ENCODE data around the gene ARHGDIA. TPM values are rescaled to one million over a fixed set of nuclear protein-coding genes. Genes with fewer than 3 reads are reported as not detected.

Gene ARHGDIA
- total RNA-seq, 1 donor from 2014 or later = 120 TPM

DNA sequence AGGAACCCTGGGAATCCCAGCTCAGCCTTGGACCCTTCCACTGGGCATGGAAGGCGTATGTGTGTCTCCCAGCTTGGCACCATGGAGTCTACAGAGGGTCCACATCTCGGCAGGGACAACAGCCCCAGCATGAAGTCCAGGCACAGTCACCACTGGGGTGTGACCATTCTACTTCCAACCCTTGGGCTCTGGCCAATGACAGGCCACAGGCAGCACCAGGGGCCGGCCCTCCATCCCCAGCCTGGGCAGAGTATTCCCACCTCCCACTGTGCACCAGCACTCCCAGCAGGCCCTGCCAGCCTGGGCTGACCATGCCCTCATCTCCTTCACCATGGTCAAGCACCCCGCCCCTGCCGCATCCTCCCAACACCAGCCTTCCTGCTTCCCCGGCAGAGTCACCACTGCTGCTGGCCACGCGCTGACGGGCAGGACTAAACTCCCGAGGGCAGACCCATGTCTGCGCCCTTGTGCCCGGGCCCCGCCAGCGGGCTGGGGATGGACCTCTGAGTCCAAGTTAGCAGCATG lies 26.7 kb downstream of the ARHGDIA start:
- Histone ChIP-seq H3K9me3 (no peaks in the 10 kb centered on the region), H3K4me1 (peaks cover 32% of the 10 kb centered on the region), H3K36me3 (peaks cover 4 to 57% of the 10 kb centered on the region in 2 donors), H3K27ac (no peak overlapping the region), H3K27me3 (no peaks in the 10 kb centered on the region), H3K4me3 (no peak overlapping the region)
- intact Hi-C loops (cut with DNase I) = no loop called here
- no peak for DNase-seq (ENCODE audit: extremely low spot score in 2 of 2)
- no peak for TF ChIP-seq POLR2AphosphoS5 (IDR thresholded peaks at IDR 0.05; ENCODE audit: insufficient read depth in 1 of 2, low read depth in 1 of 2)

DNA sequence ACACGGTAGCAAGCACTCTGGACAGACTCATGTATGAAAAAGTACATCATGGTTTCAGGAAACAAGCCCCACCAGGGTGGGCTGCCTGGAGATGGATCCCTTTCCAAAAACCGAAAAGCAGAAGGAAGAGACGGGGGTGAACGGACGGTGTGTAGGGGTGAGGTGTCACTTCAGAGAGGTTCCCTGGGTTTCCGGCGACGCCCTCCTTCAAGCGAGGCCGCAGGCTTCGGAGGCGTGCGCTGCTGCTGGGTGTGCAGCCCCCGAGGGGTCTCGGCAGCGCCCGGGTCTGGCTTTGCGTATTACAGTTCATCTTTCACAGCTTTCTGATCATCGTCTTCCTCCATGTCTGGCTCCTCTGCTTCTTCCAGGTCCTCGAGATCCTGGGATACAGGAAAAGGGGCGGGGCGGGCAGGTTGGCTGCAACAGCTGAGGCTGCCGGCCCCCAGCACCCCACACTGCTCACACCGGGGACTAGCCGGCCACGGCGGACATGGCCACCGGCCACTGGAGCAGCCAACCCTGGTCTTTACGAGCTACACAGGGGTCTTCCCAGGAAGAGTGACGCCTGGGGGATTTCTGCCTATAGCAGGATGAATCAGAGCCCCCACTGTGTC lies 27.3 kb downstream of the ARHGDIA start:
- peaks cover 34% of the 10 kb centered on the region for H3K4me1 ChIP-seq
- no peaks in the 10 kb centered on the region for H3K27me3 ChIP-seq
- TF ChIP-seq, protein P1, sequence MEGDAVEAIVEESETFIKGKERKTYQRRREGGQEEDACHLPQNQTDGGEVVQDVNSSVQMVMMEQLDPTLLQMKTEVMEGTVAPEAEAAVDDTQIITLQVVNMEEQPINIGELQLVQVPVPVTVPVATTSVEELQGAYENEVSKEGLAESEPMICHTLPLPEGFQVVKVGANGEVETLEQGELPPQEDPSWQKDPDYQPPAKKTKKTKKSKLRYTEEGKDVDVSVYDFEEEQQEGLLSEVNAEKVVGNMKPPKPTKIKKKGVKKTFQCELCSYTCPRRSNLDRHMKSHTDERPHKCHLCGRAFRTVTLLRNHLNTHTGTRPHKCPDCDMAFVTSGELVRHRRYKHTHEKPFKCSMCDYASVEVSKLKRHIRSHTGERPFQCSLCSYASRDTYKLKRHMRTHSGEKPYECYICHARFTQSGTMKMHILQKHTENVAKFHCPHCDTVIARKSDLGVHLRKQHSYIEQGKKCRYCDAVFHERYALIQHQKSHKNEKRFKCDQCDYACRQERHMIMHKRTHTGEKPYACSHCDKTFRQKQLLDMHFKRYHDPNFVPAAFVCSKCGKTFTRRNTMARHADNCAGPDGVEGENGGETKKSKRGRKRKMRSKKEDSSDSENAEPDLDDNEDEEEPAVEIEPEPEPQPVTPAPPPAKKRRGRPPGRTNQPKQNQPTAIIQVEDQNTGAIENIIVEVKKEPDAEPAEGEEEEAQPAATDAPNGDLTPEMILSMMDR (IDR thresholded peaks at IDR 0.05) = no peak
- TF ChIP-seq POLR2AphosphoS5 (IDR thresholded peaks at IDR 0.05; ENCODE audit: insufficient read depth in 1 of 2, low read depth in 1 of 2) = no peak
- no peak for TF ChIP-seq POLR2A (IDR thresholded peaks at IDR 0.05)
- intact Hi-C loops (cut with DNase I) = no loop called here
- H3K27ac ChIP-seq = no peak overlapping the region
- no peaks in the 10 kb centered on the region for H3K9me3 ChIP-seq
- H3K4me3 ChIP-seq = no peak overlapping the region
- peaks cover 4 to 53% of the 10 kb centered on the region in 2 donors for H3K36me3 ChIP-seq
- no peak for DNase-seq (ENCODE audit: extremely low spot score in 2 of 2)

DNA sequence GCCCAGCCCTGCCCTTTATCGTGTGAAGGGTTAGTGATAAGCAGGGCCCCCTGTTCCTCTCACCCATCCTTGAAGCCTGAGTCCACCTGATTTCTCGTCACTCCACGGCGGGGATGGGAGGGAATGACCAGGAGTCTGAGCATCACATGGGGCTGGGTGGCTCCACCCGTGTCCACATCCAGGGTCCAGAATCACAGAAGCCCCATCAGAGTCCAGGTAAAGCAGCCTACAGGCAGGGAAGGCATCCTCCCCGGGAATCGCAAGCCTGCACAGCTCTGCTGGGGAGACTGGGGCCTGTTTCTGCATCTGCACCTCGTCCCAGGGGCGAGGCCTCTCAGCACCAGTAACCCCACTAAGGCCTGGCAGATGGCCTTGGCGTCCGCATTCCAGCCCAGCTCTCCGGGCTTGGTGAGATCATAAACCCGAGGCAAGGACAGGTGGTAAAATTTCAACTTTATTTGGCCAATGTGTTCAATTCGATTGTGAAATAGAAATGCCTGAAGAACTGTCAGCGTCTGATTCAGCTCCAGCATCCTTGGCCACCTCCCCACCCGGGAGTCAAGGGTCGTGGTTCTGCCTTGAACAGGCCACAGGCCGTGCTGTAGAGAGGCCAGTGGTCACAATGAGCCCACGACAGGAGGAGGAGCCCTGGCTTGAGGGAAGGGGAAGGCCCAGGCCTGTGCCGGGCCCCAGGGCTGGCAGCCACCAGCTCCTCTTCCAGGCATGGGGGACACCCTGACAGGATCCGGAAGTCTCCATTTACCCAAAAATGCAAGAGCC lies 28.2 kb downstream of the ARHGDIA start:
- Histone ChIP-seq H3K27me3 (no peaks in the 10 kb centered on the region), H3K4me1 (peaks cover 34% of the 10 kb centered on the region), H3K27ac (peak overlapping the region; percentile 38), H3K9me3 (no peaks in the 10 kb centered on the region), H3K4me3 (no peak overlapping the region), H3K36me3 (peaks cover 4 to 48% of the 10 kb centered on the region in 2 donors)
- intact Hi-C loops (cut with DNase I) = no loop called here
- DNase-seq (ENCODE audit: extremely low spot score in 2 of 2) = no peak
- TF ChIP-seq POLR2A (IDR thresholded peaks at IDR 0.05) (no peak), POLR2AphosphoS5 (IDR thresholded peaks at IDR 0.05; ENCODE audit: insufficient read depth in 1 of 2, low read depth in 1 of 2) (peak in 1 of 2 donors; percentile 33)

- H3K4me1 ChIP-seq = peaks cover 34% of the 10 kb centered on the region
- H3K27ac ChIP-seq = peak overlapping the region; percentile 38
- intact Hi-C loops (cut with DNase I) = no loop called here
- no peak for DNase-seq (ENCODE audit: extremely low spot score in 2 of 2)
- H3K4me3 ChIP-seq = no peak overlapping the region
- H3K27me3 ChIP-seq = no peaks in the 10 kb centered on the region
- TF ChIP-seq, protein P1 (IDR thresholded peaks at IDR 0.05) = no peak
- TF ChIP-seq POLR2AphosphoS5 (IDR thresholded peaks at IDR 0.05; ENCODE audit: insufficient read depth in 1 of 2, low read depth in 1 of 2) (no peak), POLR2A (IDR thresholded peaks at IDR 0.05) (no peak)
- peaks cover 4 to 42% of the 10 kb centered on the region in 2 donors for H3K36me3 ChIP-seq
- H3K9me3 ChIP-seq = no peaks in the 10 kb centered on the region
Measured at GRCh38 chr17:81842378-81842724, 28.8 kb downstream of the ARHGDIA start.

GRCh38 chr17:81841866-81842265 lies 29.3 kb downstream of the ARHGDIA start:
- Histone ChIP-seq H3K27ac (peak overlapping the region; percentile 58), H3K27me3 (no peaks in the 10 kb centered on the region), H3K4me1 (peaks cover 34% of the 10 kb centered on the region), H3K9me3 (no peaks in the 10 kb centered on the region), H3K4me3 (no peak overlapping the region), H3K36me3 (peaks cover 4 to 37% of the 10 kb centered on the region in 2 donors)
- no peak for DNase-seq (ENCODE audit: extremely low spot score in 2 of 2)
- TF ChIP-seq, protein P1 (IDR thresholded peaks at IDR 0.05) = no peak
- TF ChIP-seq POLR2AphosphoS5 (IDR thresholded peaks at IDR 0.05; ENCODE audit: insufficient read depth in 1 of 2, low read depth in 1 of 2) = no peak
- TF ChIP-seq POLR2A (IDR thresholded peaks at IDR 0.05) = no peak
- intact Hi-C loops (cut with DNase I) = no loop called here

Measured in vagina (tissue), 2 donors.